Dermis blood vessel endothelial cell (primary cell): ENCODE results near the gene DEPP1. TPM values are rescaled to one million over a fixed set of nuclear protein-coding genes. Genes with fewer than 3 reads are reported as not detected.
"Not testable (repeated sequence)": the region's sequence is repeated elsewhere in the genome, so short reads cannot be mapped to it uniquely, and the experiment has no call there.

Experiments used
- DNase-seq: peaks from one replicate; pipeline ENCODE4 v3.0.0; 2010
- total RNA-seq: library from RNA; depleted of rRNA; stranded (reverse); fragments of >200 nt; gene quantifications from 2 replicates; pipeline ENCODE4 v1.2.3, GENCODE V29; 2014

Gene DEPP1
- 174 and 360 TPM in 2 replicates for total RNA-seq

- peak; percentile 99 for DNase-seq
Observed at GRCh38 chr10:44978570-44979280, at the start of gene DEPP1. DEPP1 (minus strand) TSS chr10:44978809; CDS start chr10:44978030, 779 bp downstream.

- DNase-seq: no peak
Observed at GRCh38 chr10:45023426-45023825, 44.8 kb upstream of the DEPP1 start.

DNA sequence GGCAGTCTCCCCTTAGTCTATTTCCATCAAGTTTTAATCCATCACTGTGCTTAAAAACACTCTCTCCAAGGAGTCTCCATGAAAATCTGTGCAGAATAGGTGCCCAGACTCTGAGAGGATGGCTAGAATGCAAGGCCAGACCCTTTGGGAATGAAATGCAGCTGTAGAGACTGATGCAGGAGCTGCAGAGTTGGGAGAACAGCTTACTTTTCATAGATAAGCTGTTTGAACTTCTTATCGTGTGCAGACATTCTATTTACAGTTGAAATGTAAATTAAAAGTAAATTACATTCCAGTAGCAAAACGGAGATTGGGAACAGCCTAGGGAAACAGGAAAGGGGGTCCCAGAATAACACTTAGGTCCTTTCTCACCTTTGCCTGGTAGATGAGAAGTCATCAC lies 37.0 kb upstream of the DEPP1 start:
- no peak for DNase-seq

GRCh38 chr10:45014557-45014956 lies 35.9 kb upstream of the DEPP1 start:
- DNase-seq: not testable (repeated sequence)

DNA sequence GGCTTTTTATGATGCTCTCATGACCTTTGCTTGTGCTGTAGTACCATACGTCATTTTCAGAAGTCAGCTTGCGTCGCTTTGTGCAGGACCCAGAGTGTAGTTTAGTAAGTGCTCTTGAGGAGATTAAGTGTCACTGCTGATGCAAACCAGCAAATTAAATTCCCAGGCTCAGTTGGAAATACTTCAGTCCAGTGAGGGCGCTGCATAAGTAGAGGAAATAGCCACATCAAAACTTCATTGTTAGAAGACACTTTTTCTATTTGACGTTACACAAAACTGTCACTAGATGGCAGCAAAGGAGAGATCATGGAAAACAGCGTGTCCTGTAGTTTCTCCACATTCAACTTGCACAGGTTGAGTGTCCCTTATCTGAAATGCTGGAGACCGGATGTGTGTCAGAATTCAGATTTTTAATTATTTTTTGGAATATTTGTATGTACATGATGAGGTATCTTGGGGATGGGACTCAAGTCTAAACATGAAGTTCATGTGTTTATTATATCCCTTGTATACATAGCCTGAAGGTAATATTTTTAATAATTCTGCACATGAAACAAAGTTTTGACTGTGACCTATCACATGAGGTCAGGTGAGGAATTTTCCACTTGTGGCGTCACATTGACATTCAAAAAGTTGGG lies 30.0 kb upstream of the DEPP1 start:
- peak; percentile 94 for DNase-seq

DNA sequence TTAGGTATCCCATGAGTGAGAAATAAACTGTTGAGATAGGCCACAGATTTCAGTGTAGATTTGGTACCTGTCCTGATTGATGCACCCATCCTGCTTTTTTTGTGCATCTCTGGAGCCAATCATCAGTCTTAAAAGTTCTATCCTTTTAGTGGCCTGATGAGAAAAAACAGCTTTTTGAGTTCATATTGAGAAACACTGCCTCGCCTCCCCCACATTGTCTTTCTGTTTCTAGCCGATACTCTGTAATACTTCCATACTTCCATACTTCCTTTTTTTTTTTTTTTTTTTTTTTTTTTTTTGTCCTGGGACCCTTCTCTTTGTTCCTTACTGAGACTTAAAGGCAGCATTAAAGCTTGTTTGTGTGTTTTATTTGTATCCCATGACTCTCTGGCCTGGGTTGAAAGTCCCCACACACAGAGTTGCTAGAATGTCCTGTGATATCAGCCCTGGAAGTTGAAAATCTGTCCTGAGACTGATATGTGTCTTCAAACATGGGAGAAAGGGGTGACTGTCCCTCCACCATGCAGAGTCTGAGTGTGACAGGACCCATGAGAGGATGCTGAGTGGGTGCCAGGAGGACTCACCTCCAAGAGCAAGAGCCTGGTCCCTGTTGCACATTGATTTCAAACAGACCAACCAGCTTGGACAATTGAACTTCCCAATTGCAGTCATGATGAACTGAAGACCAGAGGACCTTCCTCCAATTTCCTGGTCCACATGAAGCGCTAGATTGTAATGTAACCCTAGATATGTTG lies 27.8 kb upstream of the DEPP1 start:
- DNase-seq: no peak

GRCh38 chr10:45005284-45005683 lies 26.7 kb upstream of the DEPP1 start:
- no peak for DNase-seq

DNA sequence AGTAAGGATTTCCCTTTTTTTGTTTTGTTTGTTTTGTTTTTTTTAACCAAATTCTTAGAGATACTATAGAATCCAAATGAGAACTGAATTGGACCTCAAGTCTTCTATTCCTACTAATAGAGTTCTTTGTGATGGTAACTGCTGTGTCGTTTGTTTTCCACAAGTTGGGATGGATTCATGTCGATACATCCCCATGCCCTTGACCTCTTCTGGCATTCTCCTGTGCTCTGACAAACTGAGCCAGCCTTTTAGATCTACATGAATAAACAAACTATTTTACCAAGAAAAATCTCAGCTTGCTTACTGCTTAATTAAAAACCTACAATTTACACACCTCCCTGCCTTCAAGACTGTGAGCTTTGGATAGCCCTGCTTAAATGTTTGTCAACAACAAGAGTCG lies 26.1 kb upstream of the DEPP1 start:
- DNase-seq: no peak

- DNase-seq: no peak
Observed at GRCh38 chr10:45003432-45004000, 24.9 kb upstream of the DEPP1 start.

DNA sequence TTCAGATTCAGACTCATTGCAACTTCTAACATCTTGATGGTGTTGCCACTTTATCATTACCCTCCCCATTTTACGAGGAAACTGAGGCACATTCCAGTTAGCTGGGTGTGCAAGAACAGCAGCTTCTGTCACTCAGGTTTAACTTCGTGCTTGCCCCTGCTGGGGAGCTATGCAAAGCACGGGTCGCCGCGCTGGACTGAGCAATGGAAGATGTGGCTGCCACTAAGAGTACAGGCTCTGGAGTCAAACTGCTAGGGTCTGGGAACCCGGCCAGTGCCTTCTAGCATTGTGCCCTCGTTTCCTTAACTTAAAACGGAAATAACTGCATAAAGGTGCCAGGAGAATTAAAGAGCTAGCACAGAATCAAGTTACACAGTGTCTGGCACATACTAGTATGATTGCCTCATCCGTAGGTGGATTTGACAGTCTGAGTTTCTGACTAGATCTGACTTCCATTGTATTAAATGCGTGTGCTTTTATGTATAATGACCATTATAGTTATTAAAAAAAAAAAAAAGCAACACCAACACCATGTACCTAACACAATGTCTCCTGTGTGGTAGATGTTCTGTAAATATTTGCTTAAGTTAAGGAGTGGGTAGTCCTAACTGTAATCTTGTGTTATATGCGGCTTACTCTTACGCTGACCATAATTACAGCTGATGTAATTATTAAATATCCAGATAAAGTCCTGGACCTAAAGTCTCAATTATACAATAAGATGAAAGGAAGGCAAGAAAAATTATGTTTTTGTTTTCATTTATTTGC lies 23.0 kb upstream of the DEPP1 start:
- peak; percentile 92 for DNase-seq

GRCh38 chr10:45000752-45001380 lies 22.3 kb upstream of the DEPP1 start, which contains the start of gene ZNF22:
ZNF22 (plus strand) TSS chr10:45000923; CDS start chr10:45003369, 2,446 bp downstream.
- peak; percentile 79 for DNase-seq

DNA sequence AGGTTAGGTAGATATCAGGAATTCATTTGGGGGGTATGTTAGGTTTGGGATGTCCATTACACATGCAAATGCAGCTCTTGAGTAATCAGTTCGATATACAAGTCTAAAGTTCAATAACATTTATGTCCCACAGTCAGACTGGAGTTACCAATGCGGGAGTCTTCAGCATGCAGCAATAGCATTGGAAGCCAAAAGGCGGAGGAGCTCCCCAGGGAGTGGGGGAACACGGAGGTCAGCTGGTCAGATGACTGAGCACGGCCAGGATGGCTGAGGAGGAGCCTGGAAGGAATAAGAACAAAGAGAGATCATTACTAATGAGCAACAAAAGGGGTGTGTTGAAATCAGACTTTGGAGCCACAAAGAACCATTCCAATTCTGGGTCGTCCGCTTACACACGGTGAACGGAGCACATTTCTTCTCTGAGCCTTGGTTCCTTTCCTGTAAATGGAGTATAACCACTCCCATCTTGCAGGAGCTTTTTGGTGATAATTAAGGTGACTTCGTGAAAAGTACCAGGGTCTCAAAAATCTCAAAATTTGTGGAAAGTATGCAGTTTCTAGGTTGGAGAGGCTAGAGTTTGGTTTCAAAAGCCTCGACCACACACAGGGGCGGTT lies 21.6 kb upstream of the DEPP1 start:
- DNase-seq: peak; percentile 88

GRCh38 chr10:44998146-44998631 lies 19.6 kb upstream of the DEPP1 start:
- no peak for DNase-seq

- DNase-seq: no peak
Observed at GRCh38 chr10:44997105-44997748, 18.6 kb upstream of the DEPP1 start.

DNA sequence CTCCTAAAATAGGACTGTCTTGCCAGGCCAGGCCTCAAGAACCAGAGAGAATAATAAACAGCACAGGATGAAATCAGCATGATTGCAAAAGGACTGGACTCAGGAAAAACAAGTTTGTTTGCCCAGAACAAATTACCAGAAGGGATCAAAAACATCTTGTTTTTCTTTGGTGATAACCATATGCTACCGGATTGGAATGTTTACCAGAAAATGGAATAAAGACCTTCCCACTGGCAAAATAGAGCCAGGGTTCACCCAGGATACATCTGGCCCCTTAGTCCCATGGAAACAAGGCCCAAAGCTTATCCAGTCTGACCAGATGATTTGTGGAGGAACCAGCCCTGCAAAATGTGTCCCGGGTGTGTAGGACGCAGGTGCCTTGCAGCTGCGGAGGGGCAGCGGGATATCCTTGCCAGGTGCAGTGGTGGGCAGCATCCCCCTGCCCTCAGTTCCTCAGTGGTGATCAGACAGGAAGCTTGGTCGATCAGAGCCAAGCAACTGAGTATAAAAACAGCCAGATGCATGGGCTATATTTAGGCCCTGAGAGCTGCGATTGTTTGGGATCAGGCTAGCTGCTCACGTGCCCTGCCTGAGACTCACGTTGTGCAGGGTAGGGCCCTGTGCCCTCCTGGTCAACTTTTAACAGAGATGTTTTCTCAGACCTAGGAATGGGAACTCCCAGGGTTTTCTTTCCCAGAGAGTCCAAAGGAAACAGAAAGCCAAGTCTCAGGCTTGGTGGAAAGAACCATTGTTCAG lies 17.5 kb upstream of the DEPP1 start:
- DNase-seq: peak; percentile 98

DNA sequence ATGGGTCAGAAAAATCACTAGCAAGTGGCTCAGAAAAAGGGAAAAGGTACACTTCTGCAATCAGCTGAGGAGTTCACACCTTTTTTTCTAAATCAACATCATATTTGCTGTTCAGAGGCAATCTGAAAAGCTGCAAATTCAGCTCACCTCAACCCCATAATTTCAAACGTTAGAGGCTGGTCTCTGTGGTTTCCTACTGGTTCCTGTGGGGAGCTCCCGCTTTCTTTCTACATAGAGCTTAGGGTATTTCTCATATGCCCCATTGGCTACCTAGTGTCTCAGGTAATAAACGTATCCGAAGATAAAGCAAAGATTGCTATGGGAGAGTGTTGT lies 16.9 kb upstream of the DEPP1 start:
- no peak for DNase-seq

GRCh38 chr10:44994752-44995530 lies 16.3 kb upstream of the DEPP1 start:
- DNase-seq: no peak

DNA sequence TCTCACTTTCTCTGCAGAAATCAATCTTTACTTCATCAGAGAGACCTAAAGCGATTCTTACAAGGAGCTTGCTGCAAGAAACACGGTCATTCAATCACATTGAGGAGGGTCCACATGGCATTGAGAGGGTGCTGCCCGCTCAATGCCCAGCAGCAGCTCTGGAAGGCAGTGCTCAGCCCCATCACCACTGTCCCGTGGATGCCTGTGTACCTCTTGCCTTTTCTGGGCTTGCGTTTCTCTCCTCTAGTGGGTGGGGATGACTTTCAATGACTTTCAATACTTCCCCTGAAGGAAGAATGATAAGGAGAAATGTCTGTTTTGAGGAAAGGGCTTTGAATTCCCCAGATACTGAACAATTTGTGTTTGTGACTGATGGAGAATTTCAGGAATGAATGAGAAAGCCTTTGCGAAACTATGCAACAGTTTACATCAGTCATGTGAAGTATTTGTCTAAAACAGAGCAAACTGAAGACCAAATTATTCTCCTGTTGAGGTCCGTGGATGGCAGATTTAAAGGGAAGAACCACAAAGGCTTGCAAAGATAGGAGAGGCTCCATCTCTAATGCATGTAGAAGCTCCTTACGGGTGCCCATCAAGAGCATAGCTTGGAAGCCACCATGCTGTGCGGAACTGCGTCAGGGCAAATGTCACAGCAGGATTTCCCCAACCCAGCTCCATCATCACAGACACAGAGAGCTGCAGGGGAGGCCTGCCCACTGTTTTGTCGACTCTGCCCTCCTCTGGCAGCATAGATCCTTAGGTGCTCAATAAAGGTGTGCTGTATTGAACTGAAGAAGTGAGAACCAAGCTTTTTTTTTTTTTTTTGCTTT lies 15.5 kb upstream of the DEPP1 start:
- no peak for DNase-seq
